ENCODE measurements around the gene SENP6.
"Not testable (repeated sequence)": the region's sequence is repeated elsewhere in the genome, so short reads cannot be mapped to it uniquely, and the experiment has no call there.

DNA sequence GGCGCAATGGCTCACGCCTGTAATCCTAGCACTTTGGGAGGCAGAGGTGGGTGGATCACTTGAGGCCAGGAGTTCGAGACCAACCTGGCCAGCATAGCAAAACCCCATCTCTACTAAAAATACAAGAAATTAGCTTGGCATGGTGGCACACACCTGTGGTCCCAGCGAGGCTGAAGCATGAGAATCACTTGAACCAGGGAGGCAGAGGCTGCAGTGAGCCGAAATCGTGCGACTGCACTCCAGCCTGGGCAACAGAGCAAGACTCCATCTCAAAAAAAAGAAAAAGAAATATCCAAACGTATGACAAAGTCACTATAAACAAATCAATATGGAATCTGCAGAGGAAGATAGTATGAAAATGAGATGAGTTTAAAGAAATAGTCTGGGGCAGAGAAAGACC lies 129.3 kb downstream of the SENP6 start:
- TF ChIP-seq, protein P1, sequence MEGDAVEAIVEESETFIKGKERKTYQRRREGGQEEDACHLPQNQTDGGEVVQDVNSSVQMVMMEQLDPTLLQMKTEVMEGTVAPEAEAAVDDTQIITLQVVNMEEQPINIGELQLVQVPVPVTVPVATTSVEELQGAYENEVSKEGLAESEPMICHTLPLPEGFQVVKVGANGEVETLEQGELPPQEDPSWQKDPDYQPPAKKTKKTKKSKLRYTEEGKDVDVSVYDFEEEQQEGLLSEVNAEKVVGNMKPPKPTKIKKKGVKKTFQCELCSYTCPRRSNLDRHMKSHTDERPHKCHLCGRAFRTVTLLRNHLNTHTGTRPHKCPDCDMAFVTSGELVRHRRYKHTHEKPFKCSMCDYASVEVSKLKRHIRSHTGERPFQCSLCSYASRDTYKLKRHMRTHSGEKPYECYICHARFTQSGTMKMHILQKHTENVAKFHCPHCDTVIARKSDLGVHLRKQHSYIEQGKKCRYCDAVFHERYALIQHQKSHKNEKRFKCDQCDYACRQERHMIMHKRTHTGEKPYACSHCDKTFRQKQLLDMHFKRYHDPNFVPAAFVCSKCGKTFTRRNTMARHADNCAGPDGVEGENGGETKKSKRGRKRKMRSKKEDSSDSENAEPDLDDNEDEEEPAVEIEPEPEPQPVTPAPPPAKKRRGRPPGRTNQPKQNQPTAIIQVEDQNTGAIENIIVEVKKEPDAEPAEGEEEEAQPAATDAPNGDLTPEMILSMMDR (conservative IDR thresholded peaks at IDR 0.05) = not testable (repeated sequence)
- not testable (repeated sequence) for TF ChIP-seq ZFX (IDR thresholded peaks at IDR 0.05)
